K562 (cell line): ENCODE measurements around the gene ASXL2. TPM values are rescaled to one million over a fixed set of nuclear protein-coding genes. Genes with fewer than 3 reads are reported as not detected.

Source experiments
- L3MBTL2 ChIP-seq: fragments of 450-650 bp; IDR thresholded peaks from 2 replicates; pipeline ENCODE4 v1.6.1; 2016; ENCODE audit warnings: mild to moderate bottlenecking, moderate library complexity
- MEF2A ChIP-seq: IDR thresholded peaks from 2 replicates; pipeline ENCODE4 v1.6.1; 2011; ENCODE audit warnings: low read depth, mild to moderate bottlenecking, low read length, moderate library complexity; ENCODE audit not compliant: control insufficient read depth
- MGA ChIP-seq: fragments of 450-650 bp; IDR thresholded peaks from 2 replicates; pipeline ENCODE4 v1.6.1; 2016; ENCODE audit warnings: mild to moderate bottlenecking, moderate library complexity
- SIX5 ChIP-seq, 2 experiments: IDR thresholded peaks; 2 replicates each; pipeline ENCODE4 v1.6.1; 2011; ENCODE audit warnings: low read length in 2 of 2, borderline replicate concordance in 1 of 2, low read depth in 1 of 2, mild to moderate bottlenecking in 1 of 2, moderate library complexity in 1 of 2; ENCODE audit not compliant: insufficient read depth in 1 of 2
- ZNF584 ChIP-seq: fragments of 200-800 bp; sonication (Bioruptor generic); IDR thresholded peaks from 2 replicates; pipeline ENCODE4 v1.6.1; 2016; ENCODE audit warnings: low read depth, mild to moderate bottlenecking, missing genetic modification characterization, missing compliant biosample characterization
- polyA plus RNA-seq, 8 experiments: library from polyadenylated mRNA; depleted of rRNA in 4 of 8; stranded (reverse) in 5 of 8; unstranded in 3 of 8; fragments of >200 nt; fragmentation: Nextera tagmentation in 2 of 8; fragmentation: Illumina TruSeq in 1 of 8; extraction: Ambion mirVana in 2 of 8; extraction: Trizol in 1 of 8; gene quantifications; 2 replicates each; pipeline versions ENCODE4 v1.2.1 to v1.2.3, GENCODE V29; 2011 to 2014; ENCODE audit warnings: inconsistent platforms in 1 of 8, missing spikeins in 1 of 8
- total RNA-seq, 7 experiments: library from RNA; depleted of rRNA in 6 of 7; stranded (reverse); fragments of >200 nt in 6 of 7; fragmentation: Illumina TruSeq in 2 of 7; extraction: Trizol in 2 of 7; gene quantifications; 2 replicates each; pipeline versions ENCODE4 v1.2.1 to v1.2.3, GENCODE V29; 2011 to 2021; ENCODE audit warnings: low replicate concordance in 1 of 7

The ASXL2 gene
- total and polyA plus RNA-seq, 9 of the 15 experiments (the other 6 are each of a cell fraction or from before 2014, with no cell fraction given): 2.2 to 25.9 (median 9.0) TPM

DNA sequence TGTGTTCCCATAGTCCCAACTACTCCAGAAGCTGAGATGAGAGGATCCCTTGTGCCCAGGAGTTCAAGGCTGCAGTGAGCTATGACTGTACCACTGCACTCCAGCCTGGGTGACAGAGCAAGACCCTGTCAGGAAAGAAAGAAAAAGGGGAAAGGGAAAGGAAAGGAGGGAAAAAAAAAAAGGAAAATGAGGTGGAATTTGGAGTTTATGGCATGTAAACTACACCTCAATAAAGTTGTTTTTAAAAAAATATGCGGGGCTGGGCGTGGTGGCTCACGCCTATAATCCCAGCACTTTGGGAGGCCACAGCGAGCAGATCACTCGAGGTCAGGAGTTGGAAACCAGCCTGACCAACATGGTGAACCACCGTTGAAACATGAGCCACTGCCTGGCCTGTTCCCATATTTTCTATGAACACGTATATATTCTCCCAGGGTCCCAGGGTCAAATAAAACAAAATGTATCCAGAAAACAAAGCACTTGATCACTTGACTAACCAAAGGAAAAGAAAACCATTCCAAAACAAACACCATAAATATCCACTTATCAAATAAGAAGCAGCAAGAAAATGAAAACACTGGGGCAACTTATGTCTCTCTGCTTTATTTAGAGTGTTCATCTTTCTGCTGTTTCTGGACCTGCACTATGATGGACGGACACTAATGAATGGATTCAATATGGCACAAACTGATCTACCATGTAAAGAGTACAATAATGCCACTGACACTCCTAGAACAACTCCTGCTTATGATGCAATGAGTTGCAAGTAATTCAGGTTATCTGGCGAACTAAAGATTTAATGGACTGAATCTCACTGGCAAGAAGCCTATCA, 56.8 kb downstream of the ASXL2 start (continued):
- peak; percentile 91 for TF ChIP-seq ZNF584 (CRISPR knock-in tag)
- TF ChIP-seq MEF2A: no peak
- 0 out of 2 replicates have a peak, but pooled peaks have one; percentile 14 for TF ChIP-seq L3MBTL2
- TF ChIP-seq MGA: peak; percentile 43; the same call in 1 of the 2 replicates
- no peak for TF ChIP-seq SIX5 (IDR thresholded peaks at IDR 0.05; ENCODE audit: borderline replicate concordance in 1 of 2, insufficient read depth in 1 of 2, low read depth in 1 of 2, low read length in 2 of 2)
